GM19193 (cell line): Measurements from ENCODE around the gene MTHFD2L.

Experiments
- POLR2A ChIP-seq: IDR thresholded peaks from 4 replicates; pipeline ENCODE4 v1.6.1; 2011; ENCODE audit not compliant: insufficient read depth, insufficient read length; ENCODE audit errors: extremely low read depth

Gene MTHFD2L

DNA sequence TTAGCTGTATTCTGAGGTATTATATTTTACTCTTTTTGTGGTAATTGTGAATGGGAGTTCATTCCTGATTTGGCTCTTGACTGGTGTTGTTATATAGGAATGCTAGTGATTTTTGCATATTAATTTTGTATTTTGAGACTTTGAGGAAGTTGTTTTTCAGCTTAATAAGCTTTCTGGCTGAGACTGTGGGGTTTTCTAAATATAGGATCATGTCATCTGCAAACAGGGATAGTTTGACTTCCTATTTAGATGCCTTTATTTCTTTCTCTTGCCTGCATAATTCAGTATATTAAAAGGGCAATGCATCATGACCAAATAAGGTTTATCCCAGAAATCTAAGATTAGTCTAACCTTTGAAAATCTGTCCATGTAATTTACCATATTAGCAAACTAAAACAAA is 105.6 kb downstream of the MTHFD2L start:
- no peak for TF ChIP-seq POLR2A

DNA sequence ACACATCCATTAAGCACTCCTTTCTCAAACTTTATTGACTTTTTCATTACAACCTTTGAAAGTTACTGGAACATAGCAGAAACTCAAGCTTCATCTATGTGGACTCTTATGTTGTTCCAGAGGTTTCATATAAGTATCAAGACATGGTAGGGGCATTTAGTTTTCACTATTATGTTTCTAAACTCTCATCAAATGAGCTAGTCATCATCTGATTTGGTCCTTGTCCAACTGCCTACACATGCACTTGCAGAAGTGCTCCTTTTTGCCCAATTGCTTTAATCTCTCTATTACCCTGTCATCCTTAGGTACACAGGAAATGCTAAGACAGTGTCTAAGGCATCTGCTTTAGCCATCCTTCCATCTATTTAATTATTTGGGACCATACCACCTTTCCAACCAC is 108.2 kb downstream of the MTHFD2L start:
- TF ChIP-seq POLR2A, result no peak

DNA sequence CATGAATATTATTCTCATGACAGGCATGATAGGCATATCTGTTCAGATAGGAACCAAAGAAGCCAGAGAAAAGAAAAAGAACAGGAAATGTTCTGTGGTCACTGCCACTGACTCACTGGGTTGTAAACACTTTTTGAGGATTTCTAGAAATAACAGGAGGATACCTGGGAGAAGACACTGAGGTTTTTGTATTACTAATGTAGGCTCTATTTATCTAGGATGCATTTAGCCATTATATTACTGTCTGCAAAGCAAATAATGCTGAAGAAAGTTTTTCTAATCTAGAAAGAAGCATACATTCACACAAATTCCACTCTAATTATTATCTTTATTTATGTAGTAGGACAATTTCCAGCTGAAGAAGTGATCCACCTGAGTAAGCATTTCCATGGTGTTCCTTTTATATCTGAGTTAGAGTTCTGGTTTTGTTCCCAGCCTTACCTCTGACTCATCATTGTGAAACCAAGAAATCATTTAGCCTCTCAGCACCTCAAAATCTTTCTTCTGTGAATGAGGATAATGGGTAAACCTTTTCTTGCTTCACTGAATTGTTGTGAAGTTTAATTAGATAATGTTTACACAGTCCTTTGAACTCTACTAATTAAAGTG is 110.2 kb downstream of the MTHFD2L start:
- TF ChIP-seq POLR2A, result no peak

DNA sequence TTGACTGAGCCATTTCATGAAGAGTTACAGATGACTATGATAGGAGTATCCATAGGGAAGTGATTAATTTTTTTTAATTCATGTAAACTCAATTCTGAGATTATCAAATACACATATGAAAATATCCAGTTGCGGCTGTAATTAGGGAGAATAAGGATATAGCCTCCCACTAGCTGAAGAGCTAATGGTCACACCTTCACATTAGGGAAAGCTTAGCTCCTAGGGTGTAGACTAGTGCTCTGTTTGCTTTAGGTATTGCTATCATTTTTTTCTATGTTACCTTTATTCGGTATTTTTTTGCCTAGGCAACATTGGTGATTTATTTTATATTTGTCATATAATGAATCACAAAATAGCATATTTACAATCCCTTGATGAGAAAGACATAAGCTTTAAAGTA is 110.7 kb downstream of the MTHFD2L start:
- no peak for TF ChIP-seq POLR2A

DNA sequence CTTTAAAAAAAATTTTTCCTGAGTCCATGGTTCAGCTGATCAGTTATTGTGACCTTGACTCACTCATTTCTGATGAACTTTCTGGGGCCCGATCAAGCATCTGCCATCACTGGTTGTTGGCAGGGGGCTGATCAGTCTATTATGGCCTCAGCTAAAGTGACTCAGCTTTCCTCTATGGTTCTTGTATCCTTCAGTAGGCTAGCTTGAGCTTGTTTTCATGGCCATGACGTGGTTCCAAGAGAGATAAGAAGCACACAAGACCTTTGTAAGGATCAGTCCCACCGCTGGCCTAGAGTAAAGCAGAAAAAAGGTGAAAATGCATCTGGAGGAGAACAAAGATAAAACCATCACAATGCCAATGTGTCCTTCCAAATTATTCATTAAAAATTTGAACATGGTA is 120.6 kb downstream of the MTHFD2L start:
- no peak for TF ChIP-seq POLR2A

DNA sequence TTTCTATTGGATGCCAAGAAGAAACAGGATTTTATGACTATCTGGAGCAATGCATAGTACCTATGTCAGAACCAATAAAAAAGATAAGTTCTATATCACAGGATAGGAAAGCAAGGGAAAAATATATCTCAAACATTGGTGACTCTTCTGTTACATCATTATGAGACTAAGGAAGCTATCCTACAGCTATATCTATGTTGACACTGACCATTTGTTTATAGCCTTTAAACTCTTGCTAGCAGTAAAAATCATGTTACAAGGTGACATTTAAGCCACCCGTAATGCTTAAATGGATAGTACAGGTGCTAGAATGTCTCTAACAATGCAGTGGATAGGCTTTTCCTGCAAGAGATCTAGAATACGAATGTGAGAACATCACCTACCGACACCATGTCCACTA is 121.8 kb downstream of the MTHFD2L start:
- no peak for TF ChIP-seq POLR2A

DNA sequence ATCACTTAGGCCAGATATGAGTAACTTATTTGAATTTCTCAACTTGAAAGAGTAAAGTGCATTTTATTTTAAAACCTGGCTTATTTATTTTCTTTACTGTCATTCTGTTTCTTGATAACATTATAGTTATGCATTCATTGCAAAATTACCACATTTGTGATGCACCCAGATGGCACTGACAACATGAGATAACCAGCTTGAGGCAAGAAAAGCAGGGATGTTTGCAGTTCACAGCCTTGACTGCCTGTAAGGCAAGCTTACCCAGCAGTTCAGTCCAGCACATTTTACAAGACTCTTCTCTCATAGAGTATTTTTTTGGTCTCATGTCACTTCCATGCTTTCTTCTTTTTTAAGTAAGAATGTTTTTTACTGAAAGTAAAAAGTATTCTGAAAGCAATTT is 125.0 kb downstream of the MTHFD2L start:
- no peak for TF ChIP-seq POLR2A

DNA sequence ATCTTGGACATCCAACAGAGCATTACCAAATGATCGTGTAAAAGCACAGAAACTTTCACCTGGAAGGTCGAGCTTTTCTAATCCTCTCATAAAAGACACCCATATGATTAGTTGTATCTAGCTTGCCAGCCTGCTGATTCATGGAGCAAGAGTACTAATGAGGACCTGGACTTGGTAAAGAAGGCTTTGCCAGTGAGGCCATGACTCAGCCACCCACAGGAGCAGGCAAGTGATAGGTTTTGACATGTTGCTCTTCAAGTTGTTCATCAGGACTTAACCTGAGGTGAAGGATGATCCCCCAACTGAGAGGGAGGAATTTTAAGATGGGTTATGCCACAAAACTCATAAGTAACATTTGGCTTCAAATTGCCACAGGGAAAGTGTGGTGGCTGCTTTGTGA is 125.7 kb downstream of the MTHFD2L start:
- no peak for TF ChIP-seq POLR2A

DNA sequence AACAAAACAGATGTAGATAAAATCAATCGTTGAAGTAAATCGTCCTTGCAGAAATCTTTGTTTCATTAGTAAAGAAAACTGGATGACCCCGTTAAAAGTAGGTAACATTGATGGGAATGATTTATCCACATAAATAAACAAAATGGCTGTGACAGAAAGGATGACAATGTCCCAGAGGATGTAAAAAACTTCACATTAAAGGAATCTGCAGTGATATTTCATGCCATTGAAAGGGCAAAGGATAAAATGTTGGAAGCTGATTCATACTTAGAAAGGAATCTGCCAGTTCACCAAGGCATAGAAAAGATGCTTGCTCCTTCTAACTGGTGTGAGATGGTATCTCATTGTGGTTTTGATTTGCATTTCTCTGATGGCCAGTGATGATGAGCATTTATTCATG is 126.1 kb downstream of the MTHFD2L start:
- TF ChIP-seq POLR2A, result no peak

DNA sequence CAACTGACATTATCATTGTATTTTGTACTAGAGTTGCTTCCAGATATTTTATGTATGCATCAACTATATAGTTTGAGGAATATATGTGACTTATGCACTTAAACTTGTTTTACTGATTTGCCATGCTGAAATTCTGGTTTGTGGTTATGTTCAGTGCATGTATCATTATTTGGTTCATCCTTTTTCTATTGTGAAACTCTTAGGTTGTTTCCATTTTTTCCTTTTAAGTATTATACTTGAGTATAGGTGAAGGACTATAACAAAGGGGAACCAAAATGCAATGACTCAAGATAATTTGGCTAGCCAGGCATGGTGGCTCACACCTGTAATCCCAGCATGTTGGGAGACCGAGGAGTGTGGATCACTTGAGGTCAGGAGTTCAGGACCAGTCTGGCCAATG is 129.2 kb downstream of the MTHFD2L start:
- TF ChIP-seq POLR2A, result no peak

DNA sequence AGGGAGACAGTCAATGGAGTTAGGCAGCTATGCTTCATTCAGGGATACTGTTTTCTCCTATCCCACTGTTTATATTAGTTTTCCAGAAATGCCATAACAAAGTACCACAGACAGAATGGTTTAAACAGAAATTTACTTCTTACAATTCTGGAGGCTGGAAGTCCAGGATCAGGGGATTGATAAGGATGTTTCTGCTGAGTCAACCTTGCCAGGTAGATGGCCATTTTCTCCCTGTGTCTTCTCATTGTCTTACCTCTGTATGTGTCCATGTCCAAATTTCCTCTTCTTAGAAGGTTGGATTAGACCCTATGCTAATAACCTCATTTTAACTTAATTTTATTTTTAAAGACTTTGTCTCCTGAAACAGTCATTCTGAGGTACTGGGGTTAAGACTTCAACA is 129.9 kb downstream of the MTHFD2L start:
- TF ChIP-seq POLR2A, result no peak

DNA sequence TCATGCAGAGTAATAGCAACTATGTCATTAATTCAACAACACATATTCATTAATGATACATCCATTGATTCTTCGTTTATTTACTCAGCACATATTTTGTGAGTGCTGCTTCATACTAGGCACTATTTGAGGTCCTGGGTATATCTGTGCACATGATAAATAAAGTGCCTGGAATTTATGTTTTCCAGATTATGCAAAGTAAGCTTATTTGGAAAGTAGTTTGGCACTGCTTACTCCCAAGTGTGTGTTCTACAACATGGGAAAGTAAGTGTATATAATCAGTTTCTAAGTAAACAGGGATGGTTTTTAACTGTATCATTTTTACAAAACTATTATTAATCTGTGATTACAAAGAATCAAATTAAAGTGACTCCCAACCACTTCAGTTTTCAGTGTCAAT is 133.6 kb downstream of the MTHFD2L start:
- no peak for TF ChIP-seq POLR2A

DNA sequence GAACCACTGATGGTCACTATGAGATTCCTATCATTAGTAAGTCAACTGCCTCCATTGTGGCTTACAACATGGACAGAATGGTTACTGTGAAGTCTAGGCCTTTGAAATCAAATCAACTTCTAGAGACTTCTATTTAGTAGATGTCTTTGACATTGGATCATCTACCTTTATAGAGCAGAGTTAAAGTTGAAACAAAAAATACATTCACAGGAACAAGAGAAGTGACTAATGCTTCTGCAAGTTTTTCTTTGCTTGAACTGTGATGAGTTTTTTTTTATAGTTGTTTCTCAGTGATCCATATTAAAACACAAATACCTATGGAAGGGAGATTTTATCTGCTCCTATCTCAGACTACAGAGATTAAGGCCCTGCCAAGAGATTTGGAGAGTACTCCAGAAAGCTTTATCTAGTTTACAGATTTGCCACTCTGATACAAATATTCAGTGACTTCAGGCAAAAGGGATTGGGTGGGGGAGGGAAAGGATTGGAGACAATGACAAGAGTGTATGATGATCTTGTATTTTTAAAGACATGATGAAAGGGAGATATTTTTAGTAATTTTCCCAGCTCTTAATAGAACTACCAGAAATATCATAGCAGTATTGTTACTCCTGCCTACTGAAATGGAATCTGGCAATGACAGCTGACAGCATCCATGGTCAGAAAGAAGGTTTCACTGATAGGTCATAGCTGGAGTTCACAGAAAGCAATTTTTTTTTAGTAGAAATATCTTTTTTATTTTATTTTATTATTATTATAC is 134.4 kb downstream of the MTHFD2L start:
- no peak for TF ChIP-seq POLR2A

DNA sequence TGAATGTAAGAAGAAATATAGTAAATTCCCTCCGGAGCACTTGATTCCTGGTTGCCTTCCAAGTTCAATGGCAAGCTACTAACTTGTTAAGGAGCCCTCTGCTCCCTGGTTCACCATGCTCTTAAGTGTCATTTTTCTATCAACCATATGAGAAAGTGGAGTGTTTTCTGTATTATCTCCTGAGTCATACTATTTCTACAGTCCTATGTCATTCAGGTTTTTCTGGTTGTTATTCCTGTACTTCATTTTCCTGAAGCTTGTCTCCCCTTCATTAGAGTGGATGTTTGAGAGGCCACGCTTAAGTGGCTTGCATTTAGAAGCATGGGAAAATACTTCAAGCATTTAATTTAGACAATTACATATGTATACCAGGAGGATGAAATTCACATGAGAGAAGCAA is 135.6 kb downstream of the MTHFD2L start:
- TF ChIP-seq POLR2A, result no peak

DNA sequence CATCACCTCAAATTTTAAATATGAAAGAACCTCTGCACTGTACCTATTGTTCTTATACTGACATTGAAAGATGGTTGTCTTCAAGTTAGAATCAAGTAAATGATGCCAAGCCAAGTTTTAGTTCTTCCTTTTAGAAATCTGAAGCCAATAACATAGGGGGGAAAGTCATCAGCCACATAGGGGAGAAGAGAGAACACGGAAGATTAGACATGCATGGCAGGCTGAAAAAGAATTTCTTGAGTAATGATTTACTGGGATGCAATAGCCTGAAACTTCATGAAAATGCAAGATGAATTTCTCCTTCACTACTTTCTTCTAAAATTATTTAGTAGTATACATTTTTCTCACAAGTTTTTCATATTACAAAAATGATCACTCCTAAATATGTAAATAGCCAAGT is 136.8 kb downstream of the MTHFD2L start:
- TF ChIP-seq POLR2A, result no peak

DNA sequence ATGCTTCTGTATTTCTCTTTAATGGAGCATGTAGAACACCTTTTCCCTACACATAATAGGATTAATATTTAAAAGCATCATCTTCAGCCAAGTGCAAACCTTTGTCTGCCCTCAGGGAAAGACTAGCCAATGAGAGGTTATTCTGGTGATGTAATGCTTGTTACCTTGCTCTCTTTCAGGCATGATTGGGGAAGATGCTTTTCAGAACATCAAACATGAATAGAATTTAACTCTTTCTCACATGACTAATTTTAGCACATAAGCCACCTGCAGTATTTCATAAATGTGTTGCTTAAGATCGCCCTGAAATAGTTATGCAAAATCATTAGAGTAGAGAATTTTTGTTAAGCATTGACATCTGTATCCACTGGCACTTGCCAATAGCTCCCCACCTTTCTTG is 139.6 kb downstream of the MTHFD2L start:
- no peak for TF ChIP-seq POLR2A
